ENCODE results near the gene TMEM91. TPM values are rescaled to one million over a fixed set of nuclear protein-coding genes. Genes with fewer than 3 reads are reported as not detected.

TMEM91 gene
- total RNA-seq, 2 donors from 2014 or later = 4.7 to 6.7 TPM

GRCh38 chr19:41427647-41428480 is 51.5 kb downstream of the TMEM91 start:
- Mint-ChIP-seq H3K27me3 (no peaks in the 10 kb centered on the region), H3K4me3 (peak overlapping the region; percentile 90), H3K9me3 (no peaks in the 10 kb centered on the region), H3K27ac (peak overlapping the region; percentile 89 to 96), H3K36me3 (peaks cover 6% of the 10 kb centered on the region), H3K4me1 (ENCODE audit: low read depth in 2 of 2) (peaks cover 19 to 25% of the 10 kb centered on the region in 2 donors)
- DNase-seq (ENCODE audit: low spot score) = no peak
- peak; percentile 45 to 62 for ATAC-seq

DNA sequence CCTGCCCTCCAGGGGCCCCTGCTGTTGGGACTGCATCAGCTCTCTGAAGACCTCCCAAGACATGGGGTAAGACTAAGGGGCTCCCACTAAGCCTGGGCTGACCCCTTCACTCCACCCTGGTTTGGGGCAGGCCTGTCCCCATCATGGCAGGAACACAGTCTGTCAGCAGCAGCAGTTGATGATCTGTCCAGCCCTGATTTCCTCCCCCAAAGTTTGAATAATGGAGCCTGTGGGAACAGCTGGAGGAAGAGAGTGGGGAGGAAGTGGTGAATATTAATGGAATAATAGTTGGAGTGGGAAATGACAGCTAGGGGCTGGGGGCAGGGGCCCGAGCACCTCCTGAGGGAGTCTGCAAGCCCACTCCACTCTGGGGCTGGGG is 52.1 kb downstream of the TMEM91 start:
- H3K9me3 Mint-ChIP-seq = no peaks in the 10 kb centered on the region
- peaks cover 19 to 25% of the 10 kb centered on the region in 2 donors for H3K4me1 Mint-ChIP-seq (ENCODE audit: low read depth in 2 of 2)

DNA sequence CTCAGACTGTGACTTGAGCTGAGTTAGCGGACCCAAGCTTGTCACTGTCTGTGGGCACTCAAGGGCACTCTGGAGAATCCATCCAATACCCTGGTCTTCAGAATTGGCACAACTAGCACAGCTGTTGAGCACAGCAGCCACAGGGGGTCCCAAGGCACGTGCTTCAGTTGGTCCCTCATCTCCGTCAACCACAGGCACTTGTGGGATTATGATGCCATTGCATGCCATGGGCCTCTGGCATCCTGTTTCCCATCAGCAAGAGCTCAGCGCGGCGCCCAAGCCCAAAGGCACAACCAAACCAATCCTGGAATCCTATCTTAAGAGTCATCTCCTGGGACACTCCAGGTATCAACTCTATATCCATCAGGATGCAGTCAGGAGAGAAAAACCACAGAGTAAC is 54.6 kb downstream of the TMEM91 start:
- no peak overlapping the region for H3K27ac Mint-ChIP-seq
- no peaks in the 10 kb centered on the region for H3K27me3 Mint-ChIP-seq
- ATAC-seq (no peak), DNase-seq (ENCODE audit: low spot score) (no peak)
- no peak overlapping the region for H3K4me3 Mint-ChIP-seq
- no peaks in the 10 kb centered on the region for H3K9me3 Mint-ChIP-seq
- peaks cover 6% of the 10 kb centered on the region for H3K36me3 Mint-ChIP-seq
- peaks cover 24 to 26% of the 10 kb centered on the region in 2 donors for H3K4me1 Mint-ChIP-seq (ENCODE audit: low read depth in 2 of 2)

More for the DNA sequence above, 52.1 kb downstream of the TMEM91 start:
- H3K4me3 Mint-ChIP-seq = no peak overlapping the region
- peaks cover 6% of the 10 kb centered on the region for H3K36me3 Mint-ChIP-seq
- no peak for DNase-seq (ENCODE audit: low spot score)
- no peaks in the 10 kb centered on the region for H3K27me3 Mint-ChIP-seq
- peak overlapping the region; percentile 89 to 96 for H3K27ac Mint-ChIP-seq
- ATAC-seq = no peak

- Mint-ChIP-seq H3K27ac (no peak overlapping the region), H3K4me1 (ENCODE audit: low read depth in 2 of 2) (peaks cover 24 to 26% of the 10 kb centered on the region in 2 donors), H3K27me3 (no peaks in the 10 kb centered on the region), H3K36me3 (peaks cover 6% of the 10 kb centered on the region), H3K9me3 (no peaks in the 10 kb centered on the region), H3K4me3 (no peak overlapping the region)
- ATAC-seq (no peak), DNase-seq (ENCODE audit: low spot score) (no peak)
These were observed 55.4 kb downstream of the TMEM91 start for GRCh38 chr19:41431426-41432386.

DNA sequence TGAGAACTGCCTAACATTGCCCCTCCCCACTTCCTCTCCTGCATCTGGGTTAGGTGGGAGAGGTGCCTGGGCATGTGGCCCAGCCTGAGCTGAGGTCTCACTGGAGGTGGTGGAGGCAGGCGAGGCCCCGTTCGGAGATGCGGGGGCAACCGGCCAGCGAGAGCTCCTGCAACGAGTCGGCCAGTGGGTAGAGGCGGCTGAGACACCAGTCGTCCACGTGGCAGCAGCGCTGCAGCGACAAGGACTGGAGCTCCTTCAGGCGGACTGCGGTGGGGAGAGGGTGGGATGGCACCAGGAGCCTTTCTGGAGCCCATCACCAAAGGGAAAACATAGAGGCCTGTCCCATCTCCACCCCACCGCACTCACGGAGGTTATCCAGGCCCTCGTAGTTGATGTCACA is 56.8 kb downstream of the TMEM91 start:
- Mint-ChIP-seq H3K4me3 (no peak overlapping the region), H3K4me1 (ENCODE audit: low read depth in 2 of 2) (peaks cover 15 to 20% of the 10 kb centered on the region in 2 donors), H3K9me3 (no peaks in the 10 kb centered on the region), H3K27ac (no peak overlapping the region), H3K36me3 (peaks cover 6% of the 10 kb centered on the region), H3K27me3 (no peaks in the 10 kb centered on the region)
- no peak for DNase-seq (ENCODE audit: low spot score)
- ATAC-seq = no peak

Other genes with a start within 250 kb of the TMEM91 start
- not detected for gene CYP2S1, start 183.3 kb upstream of the TMEM91 start, total RNA-seq
- not detected for gene AXL, start 157.3 kb upstream of the TMEM91 start, total RNA-seq
- gene HNRNPUL1, start 112.2 kb upstream of the TMEM91 start, total RNA-seq = 100 to 1,000 TPM; 248 to 319 TPM
- 10 to 100 TPM; 52.5 to 56.2 TPM for gene CCDC97, start 66.4 kb upstream of the TMEM91 start, total RNA-seq
- 100 to 1,000 TPM; 108 to 131 TPM for gene TGFB1, start 22.6 kb upstream of the TMEM91 start, total RNA-seq
- gene B9D2, start 12.4 kb upstream of the TMEM91 start, total RNA-seq = 1 to 10 TPM; 4.9 to 9.3 TPM
- gene EXOSC5, start 20.8 kb downstream of the TMEM91 start, total RNA-seq = 10 to 100 TPM; 31.5 to 56.6 TPM
- 10 to 100 TPM; 10.9 to 13.7 TPM for gene BCKDHA, start 21.3 kb downstream of the TMEM91 start, total RNA-seq
- gene B3GNT8, start 50.8 kb downstream of the TMEM91 start, total RNA-seq = 1 to 10 TPM in 1 of 2 donors, under 1 TPM in 1; 0.78 to 3.0 TPM
- gene DMAC2, start 63.4 kb downstream of the TMEM91 start, total RNA-seq = 10 to 100 TPM; 58.3 to 58.7 TPM
- not detected for gene ERICH4, start 66.6 kb downstream of the TMEM91 start, total RNA-seq
- gene CEACAM21, start 199.6 kb downstream of the TMEM91 start, total RNA-seq = 10 to 100 TPM in 1 of 2 donors, 1 to 10 TPM in 1; 9.7 to 20.6 TPM